Kidney capillary endothelial cell (primary cell): Measurements from ENCODE around the gene CHIC2.

Experiments used
- DNase-seq: peaks from one replicate; pipeline ENCODE4 v3.0.0-alpha.2; 2018; ENCODE audit warnings: low spot score

The CHIC2 gene

GRCh38 chr4:54093324-54094240 lies 29.2 kb upstream of the CHIC2 start:
- DNase-seq = no peak

DNA sequence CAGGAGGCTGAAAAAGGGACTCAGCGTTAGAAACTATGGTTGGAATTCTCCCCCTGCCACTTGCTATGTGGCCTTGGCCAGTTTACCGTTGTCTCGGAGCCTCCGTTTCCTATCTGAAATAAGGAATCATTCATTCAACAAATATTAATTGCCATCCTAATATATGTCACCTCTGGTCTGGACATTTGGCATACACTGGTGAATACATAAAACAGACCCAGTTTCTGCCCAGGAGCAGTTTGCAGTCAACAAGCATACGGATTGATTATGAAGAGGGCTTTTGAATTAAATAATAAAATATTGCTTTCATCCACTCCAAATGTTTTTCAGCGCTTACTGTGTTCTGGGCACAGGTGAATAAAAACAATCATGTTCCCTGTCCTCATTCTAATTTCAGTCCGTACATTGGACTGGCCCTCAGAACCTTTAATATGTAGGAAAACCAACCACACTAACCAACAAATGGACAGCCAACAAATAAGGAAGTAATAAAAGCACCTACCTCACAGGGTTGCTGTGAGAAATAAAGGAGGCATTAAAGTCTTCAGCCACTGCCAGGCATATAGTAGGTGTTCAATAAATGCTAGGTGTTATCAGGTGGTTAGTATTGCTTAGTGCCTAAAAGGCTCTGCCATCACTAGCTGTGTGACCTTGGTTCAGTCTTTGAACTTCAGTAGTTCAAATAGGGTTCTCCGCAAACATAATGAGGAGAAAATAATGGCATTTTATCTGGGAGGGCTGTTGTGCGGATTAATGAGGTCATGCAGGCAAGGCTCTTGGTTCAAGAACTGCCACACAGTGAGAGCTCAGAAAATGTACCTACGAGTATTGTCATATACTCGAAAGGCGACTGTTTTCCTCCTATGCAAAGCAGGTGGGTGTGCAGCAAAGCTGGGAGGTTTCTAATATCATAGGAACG lies 28.3 kb upstream of the CHIC2 start:
- DNase-seq = no peak

GRCh38 chr4:54091637-54092404 lies 27.4 kb upstream of the CHIC2 start:
- DNase-seq = peak; percentile 45

DNA sequence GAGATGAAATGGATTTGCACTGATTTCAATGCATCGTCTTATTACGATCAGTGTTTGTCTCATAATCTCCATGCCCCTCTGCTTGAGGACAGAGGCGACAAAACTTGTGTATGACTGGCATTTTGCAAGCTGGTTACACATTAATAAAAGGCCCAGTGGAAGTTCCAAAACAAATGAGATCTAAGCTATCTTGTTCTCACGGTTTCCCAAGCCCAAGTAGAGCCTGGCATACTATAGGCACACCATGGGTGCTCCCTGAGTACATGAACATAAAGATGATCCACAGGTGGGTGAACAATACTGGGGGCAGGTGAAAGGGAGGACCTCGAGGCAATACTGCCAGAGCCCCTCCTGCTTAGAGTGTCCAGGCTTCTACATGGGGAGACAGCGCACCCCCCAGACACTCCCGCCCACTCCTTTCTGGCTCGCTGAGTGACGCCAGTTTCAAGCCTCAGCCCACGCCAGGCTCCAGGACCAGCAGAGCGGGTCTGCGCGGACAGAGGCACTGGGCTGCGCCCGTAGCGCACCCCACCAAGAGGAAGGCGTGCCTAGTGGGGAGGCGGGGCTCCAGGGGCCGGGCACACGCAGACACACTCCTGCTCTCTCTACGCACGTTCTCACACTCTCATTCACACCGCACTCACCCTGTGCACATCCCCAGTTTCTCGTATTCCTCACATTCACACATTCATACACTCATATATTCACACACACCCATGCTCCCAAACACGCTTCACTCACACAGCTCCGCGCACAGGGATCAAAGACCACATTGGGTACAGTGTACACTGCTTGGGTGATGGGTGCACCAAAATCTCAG lies 26.6 kb upstream of the CHIC2 start:
- DNase-seq = no peak

- DNase-seq = no peak
These were observed 26.0 kb upstream of the CHIC2 start for GRCh38 chr4:54090404-54090803.

DNA sequence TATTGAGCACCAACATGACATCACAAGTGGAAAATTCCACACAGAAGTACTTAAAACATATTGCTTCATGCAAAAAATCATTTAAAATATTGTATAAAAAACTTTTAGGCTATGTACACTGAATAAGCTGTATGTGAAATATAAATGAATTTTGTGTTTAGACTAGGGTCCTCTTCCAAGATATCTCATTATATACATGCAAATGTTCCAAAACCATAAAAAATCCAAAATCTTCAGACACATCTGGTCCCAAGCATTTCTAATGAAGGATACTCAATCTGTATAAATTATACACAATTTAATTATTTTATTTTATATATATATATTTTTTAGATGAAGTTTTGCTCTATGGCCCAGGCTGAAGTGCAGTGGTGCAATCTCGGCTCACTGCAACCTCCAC lies 25.5 kb upstream of the CHIC2 start:
- DNase-seq = no peak

GRCh38 chr4:54085284-54085683 lies 20.9 kb upstream of the CHIC2 start:
- peak; percentile 75 for DNase-seq

- DNase-seq = peak; percentile 99
These were observed 17.8 kb upstream of the CHIC2 start for GRCh38 chr4:54082168-54082567.

DNA sequence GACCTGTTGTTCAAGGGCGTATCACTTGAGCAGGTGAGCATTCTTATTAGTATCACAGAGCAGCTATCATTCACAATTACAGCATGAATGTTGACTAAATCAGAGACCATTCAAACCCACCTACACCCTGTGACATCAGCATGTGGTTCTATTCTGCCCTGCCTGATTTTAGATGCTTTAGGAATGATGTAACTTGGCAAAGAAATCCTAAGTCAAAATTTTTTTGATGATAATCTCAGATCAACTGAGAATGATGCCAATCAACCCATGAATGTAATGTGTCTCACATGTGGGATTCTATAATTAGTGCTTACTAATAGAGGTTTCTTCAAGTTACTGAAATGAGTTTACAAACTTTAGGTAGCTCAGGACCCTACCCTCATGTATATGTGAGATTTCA lies 13.4 kb upstream of the CHIC2 start:
- no peak for DNase-seq

DNA sequence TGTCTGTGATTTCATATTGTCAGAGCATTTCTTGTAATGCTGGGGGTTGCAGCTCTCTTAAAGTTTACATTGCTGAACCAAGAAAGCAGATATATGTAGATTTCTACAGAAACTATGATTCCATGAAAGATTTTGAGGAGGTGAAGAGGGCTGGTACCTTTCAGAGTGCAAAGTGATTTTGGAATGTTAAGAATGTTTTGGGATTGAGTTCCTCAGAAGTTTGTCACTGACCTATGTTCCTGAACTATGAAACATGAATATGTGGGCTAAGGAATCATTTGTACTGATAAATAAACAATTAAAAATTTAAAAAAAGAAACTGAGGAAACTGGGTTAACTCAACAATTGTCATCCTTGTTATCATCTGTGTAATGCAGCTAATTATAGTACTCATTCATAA lies 12.3 kb upstream of the CHIC2 start:
- DNase-seq = no peak

- no peak for DNase-seq
These were observed 10.0 kb upstream of the CHIC2 start for GRCh38 chr4:54074381-54074780.

- no peak for DNase-seq
These were observed 9.0 kb upstream of the CHIC2 start for GRCh38 chr4:54073271-54073880.

DNA sequence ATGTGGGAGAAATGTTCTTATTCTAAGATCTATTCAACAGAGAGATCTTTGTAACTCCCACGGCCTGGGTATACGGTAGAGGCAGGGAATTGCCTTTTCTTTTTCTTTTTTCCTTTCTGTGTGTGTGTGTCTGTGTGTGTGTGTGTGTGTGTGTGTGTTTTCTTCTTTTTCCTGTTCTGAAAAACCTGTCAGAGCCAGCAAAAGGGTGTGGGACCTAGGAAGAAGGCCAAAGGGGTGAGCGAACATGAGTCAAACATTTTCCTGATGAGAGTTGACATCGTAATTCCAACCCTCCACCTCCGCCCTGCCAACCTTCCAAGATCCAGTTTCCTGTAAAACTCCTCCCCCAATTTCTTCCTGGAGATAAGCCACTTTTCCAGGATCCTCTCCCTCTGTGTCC lies 2.8 kb upstream of the CHIC2 start:
- DNase-seq = peak; percentile 83

DNA sequence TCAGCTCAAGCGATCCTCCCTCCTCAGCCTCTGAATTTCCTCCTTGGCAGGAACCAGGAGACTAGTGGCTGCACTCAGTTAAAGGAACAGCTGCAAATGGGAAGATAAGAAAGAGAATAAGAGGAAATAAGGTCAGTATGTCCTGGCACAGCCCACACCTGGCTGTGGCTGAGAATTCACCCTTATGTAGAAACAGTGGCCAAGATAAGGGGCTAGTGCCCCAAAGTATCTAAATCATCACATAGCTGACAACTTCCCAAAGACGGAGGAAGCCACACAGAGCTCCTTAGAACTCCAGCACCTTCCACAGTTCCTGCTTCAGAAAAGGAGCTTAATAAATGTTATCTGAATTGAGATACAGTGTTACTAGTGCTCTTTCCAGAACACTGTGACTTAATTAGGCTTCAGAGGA lies 2.3 kb upstream of the CHIC2 start:
- DNase-seq = no peak

DNA sequence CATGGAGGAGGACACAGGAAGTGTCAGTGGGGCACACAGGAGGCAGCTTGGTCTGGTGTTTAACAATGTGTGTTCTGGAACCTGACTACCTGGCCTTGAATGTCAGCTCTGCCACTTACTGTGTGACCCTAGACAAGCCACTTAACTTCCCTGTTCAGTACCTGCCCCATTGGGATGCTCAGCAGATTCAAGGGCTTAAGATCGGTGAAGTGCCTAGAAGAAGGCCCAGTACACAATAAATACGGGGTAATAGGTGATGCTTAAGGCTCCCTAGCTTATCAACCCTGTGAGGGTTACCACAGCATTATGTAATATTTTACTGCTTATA lies 1.6 kb upstream of the CHIC2 start:
- no peak for DNase-seq

DNA sequence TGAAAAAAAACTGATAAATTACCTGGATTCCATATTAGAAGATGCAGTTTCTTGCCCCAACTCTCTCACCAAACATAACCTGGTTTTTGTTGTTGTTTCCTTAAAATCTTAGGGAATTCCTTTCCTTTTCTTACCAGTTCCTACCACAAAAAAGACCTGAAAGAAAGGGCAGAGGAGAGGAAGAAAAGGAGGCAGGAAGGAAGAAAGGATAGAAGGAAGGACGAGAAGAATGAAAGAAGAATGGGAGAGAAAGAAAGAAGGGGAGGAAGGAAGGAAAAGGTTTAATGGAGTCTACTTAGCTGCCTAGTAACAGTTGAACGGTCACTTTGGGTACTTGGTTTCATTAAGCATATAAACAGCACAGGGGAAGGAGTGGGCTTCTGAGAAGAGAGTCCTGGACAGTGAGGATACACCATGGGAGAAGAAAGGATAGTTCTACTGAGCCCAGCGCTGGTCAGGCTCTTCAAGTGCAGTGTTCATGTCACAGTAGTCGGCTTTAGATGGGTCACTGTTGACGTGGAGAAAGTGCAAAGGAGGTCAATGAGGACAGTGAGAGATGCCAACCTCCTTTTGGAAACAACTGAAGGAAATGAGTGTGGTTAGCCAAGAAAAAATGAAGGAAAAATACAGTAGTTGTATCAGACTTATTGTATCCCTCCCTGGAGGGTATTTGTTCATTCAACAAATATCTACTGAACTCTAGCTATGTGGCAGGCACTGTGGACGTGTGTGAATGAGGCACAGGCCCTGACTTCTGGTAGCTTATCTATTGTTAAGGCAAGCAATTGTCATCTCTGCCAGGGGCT lies 1.1 kb upstream of the CHIC2 start:
- DNase-seq = no peak

DNA sequence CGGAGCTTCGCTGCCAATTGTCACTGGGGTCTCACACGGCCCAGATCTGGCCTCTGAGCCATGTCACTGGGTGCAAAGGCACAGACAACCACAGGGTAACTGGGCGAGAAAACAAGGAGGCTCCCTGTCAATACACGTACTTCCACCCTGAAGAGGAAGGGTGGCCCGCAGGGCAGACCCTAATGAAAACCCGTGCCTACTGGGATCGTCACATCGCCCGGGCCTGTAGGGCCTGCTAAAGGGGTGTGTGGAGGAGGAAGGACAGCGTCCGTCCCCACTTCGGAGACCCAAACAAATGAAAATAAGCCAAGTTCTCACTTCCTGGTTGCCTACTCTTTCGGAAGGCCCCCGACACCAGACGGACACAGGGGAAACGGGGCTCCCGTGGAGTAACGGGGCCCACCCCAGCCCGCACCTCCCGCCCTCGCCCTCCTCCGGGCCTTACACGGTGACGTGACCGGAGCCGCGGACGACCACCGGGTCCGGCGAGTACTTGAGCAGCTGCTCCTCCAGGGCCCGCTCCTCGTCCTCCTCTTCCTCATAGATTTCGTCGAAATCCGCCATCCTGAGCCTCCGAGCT lies 578 bp downstream of the CHIC2 start:
- DNase-seq = no peak

GRCh38 chr4:54063229-54063628 lies 1.2 kb downstream of the CHIC2 start:
- DNase-seq = peak; percentile 81

DNA sequence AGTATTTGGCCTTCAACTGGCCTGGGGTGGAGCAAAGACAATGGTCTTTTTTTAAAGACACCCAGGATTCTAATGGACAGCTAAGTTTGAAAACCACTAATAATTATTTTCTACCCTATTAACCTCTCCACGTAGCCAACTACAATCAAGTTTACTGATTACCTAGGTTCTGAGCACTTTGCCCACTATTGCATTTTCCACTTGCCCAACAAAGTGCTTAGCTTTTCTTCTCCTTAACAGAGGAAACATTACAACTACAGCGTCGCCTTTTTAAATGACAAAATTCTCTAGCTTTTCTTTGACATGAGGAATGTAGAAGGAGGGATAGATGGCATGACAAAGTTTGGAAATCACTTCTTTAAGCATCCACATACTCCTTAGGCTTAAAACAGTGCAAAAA lies 2.0 kb downstream of the CHIC2 start:
- no peak for DNase-seq

GRCh38 chr4:54061873-54062272 lies 2.5 kb downstream of the CHIC2 start:
- DNase-seq = no peak
